Esophagus (tissue), 2 donors: ENCODE measurements around the gene IL20. TPM values are rescaled to one million over a fixed set of nuclear protein-coding genes. Genes with fewer than 3 reads are reported as not detected.

Experiments used
- H3K27ac ChIP-seq, 2 donors: one replicate each; pipeline ENCODE4 v1.5.1; 2013; ENCODE audit warnings: low read depth in 2 of 2, mild to moderate bottlenecking in 2 of 2, inconsistent platforms in 1 of 2, low read length in 1 of 2, moderate library complexity in 1 of 2
- H3K27me3 ChIP-seq, 2 donors: one replicate each; pipeline ENCODE4 v1.6.1; 2013; ENCODE audit warnings: low read length in 2 of 2, control low read depth in 1 of 2, mild to moderate bottlenecking in 1 of 2; ENCODE audit not compliant: insufficient read depth in 2 of 2, control insufficient read depth in 1 of 2
- H3K36me3 ChIP-seq, 2 donors: one replicate each; pipeline ENCODE4 v1.6.1; 2013; ENCODE audit warnings: low read length in 1 of 2; ENCODE audit not compliant: control insufficient read depth in 2 of 2, insufficient read depth in 2 of 2
- H3K4me1 ChIP-seq, 2 donors: one replicate each; pipeline ENCODE4 v1.6.1; 2013; ENCODE audit warnings: low read length in 1 of 2; ENCODE audit not compliant: control insufficient read depth in 2 of 2, insufficient read depth in 2 of 2
- H3K4me3 ChIP-seq, 2 donors: one replicate each; pipeline ENCODE4 v1.5.1; 2013; ENCODE audit warnings: low read length in 2 of 2, mild to moderate bottlenecking in 2 of 2, low read depth in 1 of 2, moderate library complexity in 1 of 2
- H3K9me3 ChIP-seq, 2 donors: one replicate each; pipeline ENCODE4 v1.6.1; 2013; ENCODE audit warnings: mild to moderate bottlenecking in 2 of 2, low read depth in 1 of 2, low read length in 1 of 2, moderate library complexity in 1 of 2; ENCODE audit not compliant: control insufficient read depth in 2 of 2, insufficient read depth in 1 of 2
- WGBS, 2 donors: extraction: QIAGEN DNeasy Blood & Tissue Kit; methylation state at CpG; one replicate each; pipeline ENCODE4 v1.1.7; 2013; 5-methylcytosine and 5-hydroxymethylcytosine counted together
- polyA plus RNA-seq, 2 donors: library from polyadenylated mRNA; stranded (reverse); fragments of 200-250 nt; gene quantifications; one replicate each; pipeline ENCODE4 v1.2.3, GENCODE V29; 2013
- donor health status: healthy with polysubstance abuse.
- donor health status: Bipolar disorder and iron deficiency.

The IL20 gene
- polyA plus RNA-seq, 2 donors: 0.05 TPM; not detected in 1

- peaks cover 2 to 3% of the 10 kb centered on the region in 2 donors for H3K4me1 ChIP-seq
- H3K27me3 ChIP-seq: no peaks in the 10 kb centered on the region
- no peaks in the 10 kb centered on the region for H3K36me3 ChIP-seq
- 44 to 63% methylated on average over 3 of the region's 3 CpGs for WGBS, 2 donors
- peak overlapping the region in 1 of 2 donors; percentile 25 for H3K27ac ChIP-seq
- no peaks in the 10 kb centered on the region for H3K9me3 ChIP-seq
- no peak overlapping the region for H3K4me3 ChIP-seq
These were observed 30.8 kb downstream of the IL20 start for GRCh38 chr1:206896261-206896660.

GRCh38 chr1:206897175-206897574 is 31.8 kb downstream of the IL20 start, which contains the start of gene IL24:
Gene IL24 (plus strand): TSS chr1:206897443. CDS start chr1:206897833, 390 bp downstream.
- H3K4me3 ChIP-seq: no peak within 1 kb of the TSS
- peak within 1 kb of the TSS in 1 of 2 donors; percentile 25 for H3K27ac ChIP-seq
- no peaks in the 10 kb centered on the region for H3K36me3 ChIP-seq
- H3K4me1 ChIP-seq: peaks cover 2 to 3% of the 10 kb centered on the region in 2 donors
- no peaks in the 10 kb centered on the region for H3K27me3 ChIP-seq
- no peaks in the 10 kb centered on the region for H3K9me3 ChIP-seq
- WGBS, 2 donors: 76 to 85% methylated on average over 4 of the region's 4 CpGs

- 74 to 75% methylated on average over 11 of the region's 11 CpGs for WGBS, 2 donors
- Histone ChIP-seq H3K4me1 (peaks cover 2 to 3% of the 10 kb centered on the region in 2 donors), H3K36me3 (no peaks in the 10 kb centered on the region), H3K4me3 (no peak overlapping the region), H3K27me3 (no peaks in the 10 kb centered on the region), H3K27ac (no peak overlapping the region), H3K9me3 (no peaks in the 10 kb centered on the region)
These were observed 32.9 kb downstream of the IL20 start for GRCh38 chr1:206898089-206898914.

GRCh38 chr1:206898915-206899431 is 33.5 kb downstream of the IL20 start:
- Histone ChIP-seq H3K9me3 (no peaks in the 10 kb centered on the region), H3K36me3 (no peaks in the 10 kb centered on the region), H3K4me3 (no peak overlapping the region), H3K27ac (no peak overlapping the region), H3K27me3 (no peaks in the 10 kb centered on the region), H3K4me1 (peaks cover 2 to 3% of the 10 kb centered on the region in 2 donors)
- WGBS, 2 donors: 82 to 83% methylated on average over 13 of the region's 13 CpGs

- Histone ChIP-seq H3K4me3 (no peak overlapping the region), H3K4me1 (peaks cover 2 to 3% of the 10 kb centered on the region in 2 donors), H3K36me3 (no peaks in the 10 kb centered on the region), H3K9me3 (no peaks in the 10 kb centered on the region), H3K27ac (no peak overlapping the region), H3K27me3 (no peaks in the 10 kb centered on the region)
- 77 to 79% methylated on average over 5 of the region's 5 CpGs for WGBS, 2 donors
These were observed 34.3 kb downstream of the IL20 start for GRCh38 chr1:206899717-206900116.

- no peak overlapping the region for H3K27ac ChIP-seq
- H3K4me1 ChIP-seq: peaks cover 2 to 3% of the 10 kb centered on the region in 2 donors
- peaks cover 0 to 2% of the 10 kb centered on the region in 2 donors for H3K9me3 ChIP-seq
- H3K27me3 ChIP-seq: no peaks in the 10 kb centered on the region
- WGBS, 2 donors: 89 to 93% methylated on average over 7 of the region's 7 CpGs
- H3K36me3 ChIP-seq: no peaks in the 10 kb centered on the region
- no peak overlapping the region for H3K4me3 ChIP-seq
These were observed 34.7 kb downstream of the IL20 start for GRCh38 chr1:206900149-206900548.

- Histone ChIP-seq H3K27ac (no peak overlapping the region), H3K9me3 (peaks cover 0 to 2% of the 10 kb centered on the region in 2 donors), H3K27me3 (no peaks in the 10 kb centered on the region), H3K4me1 (peaks cover 0 to 2% of the 10 kb centered on the region in 2 donors), H3K36me3 (no peaks in the 10 kb centered on the region), H3K4me3 (no peak overlapping the region)
- WGBS, 2 donors: 90 to 92% methylated on average over 6 of the region's 6 CpGs
These were observed 36.5 kb downstream of the IL20 start for GRCh38 chr1:206901944-206902343.

- no peaks in the 10 kb centered on the region for H3K36me3 ChIP-seq
- peaks cover 2 to 4% of the 10 kb centered on the region in 2 donors for H3K4me1 ChIP-seq
- no peaks in the 10 kb centered on the region for H3K27me3 ChIP-seq
- no peak overlapping the region for H3K27ac ChIP-seq
- no peak overlapping the region for H3K4me3 ChIP-seq
- WGBS, 2 donors: 88 to 92% methylated on average over 1 of the region's 1 CpG
- peaks cover 0 to 2% of the 10 kb centered on the region in 2 donors for H3K9me3 ChIP-seq
These were observed 37.3 kb downstream of the IL20 start for GRCh38 chr1:206902702-206903101.

GRCh38 chr1:206903687-206904086 is 38.3 kb downstream of the IL20 start:
- Histone ChIP-seq H3K36me3 (no peaks in the 10 kb centered on the region), H3K4me3 (no peak overlapping the region), H3K27me3 (no peaks in the 10 kb centered on the region), H3K9me3 (peaks cover 0 to 2% of the 10 kb centered on the region in 2 donors), H3K4me1 (peaks cover 2 to 4% of the 10 kb centered on the region in 2 donors), H3K27ac (no peak overlapping the region)
- 72% methylated on average over 2 of the region's 2 CpGs for WGBS, 2 donors
